ENCODE data around the gene TSPAN13.

DNA sequence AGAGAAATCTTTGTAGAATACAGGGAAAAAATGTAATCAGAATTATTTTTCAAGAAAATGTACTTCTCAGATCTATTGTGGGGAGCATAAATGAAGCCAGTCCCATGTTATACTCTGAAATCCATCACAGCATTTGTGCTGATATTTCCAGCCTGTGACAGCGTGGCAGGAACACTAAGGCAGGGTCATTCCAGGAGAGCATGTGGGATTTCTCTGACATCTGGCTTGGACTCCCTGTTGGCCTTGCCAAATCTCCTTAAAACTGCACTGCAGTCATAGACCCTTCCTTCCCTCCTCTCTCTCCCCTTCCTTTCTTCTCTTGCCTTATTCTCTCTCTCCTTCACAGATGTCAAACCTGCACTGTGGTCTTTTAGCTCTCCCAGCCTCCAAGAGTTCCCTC lies 6.5 kb upstream of the TSPAN13 start:
- TF ChIP-seq, protein P1, sequence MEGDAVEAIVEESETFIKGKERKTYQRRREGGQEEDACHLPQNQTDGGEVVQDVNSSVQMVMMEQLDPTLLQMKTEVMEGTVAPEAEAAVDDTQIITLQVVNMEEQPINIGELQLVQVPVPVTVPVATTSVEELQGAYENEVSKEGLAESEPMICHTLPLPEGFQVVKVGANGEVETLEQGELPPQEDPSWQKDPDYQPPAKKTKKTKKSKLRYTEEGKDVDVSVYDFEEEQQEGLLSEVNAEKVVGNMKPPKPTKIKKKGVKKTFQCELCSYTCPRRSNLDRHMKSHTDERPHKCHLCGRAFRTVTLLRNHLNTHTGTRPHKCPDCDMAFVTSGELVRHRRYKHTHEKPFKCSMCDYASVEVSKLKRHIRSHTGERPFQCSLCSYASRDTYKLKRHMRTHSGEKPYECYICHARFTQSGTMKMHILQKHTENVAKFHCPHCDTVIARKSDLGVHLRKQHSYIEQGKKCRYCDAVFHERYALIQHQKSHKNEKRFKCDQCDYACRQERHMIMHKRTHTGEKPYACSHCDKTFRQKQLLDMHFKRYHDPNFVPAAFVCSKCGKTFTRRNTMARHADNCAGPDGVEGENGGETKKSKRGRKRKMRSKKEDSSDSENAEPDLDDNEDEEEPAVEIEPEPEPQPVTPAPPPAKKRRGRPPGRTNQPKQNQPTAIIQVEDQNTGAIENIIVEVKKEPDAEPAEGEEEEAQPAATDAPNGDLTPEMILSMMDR (IDR thresholded peaks at IDR 0.05; ENCODE audit: low read length): no peak
- TF ChIP-seq EZH2 (optimal IDR thresholded peaks at IDR 0.05; ENCODE audit: low read depth, low read length): no peak

All from MM.1S (cell line).